Body of pancreas (tissue), 4 donors: ENCODE measurements around the gene RUFY1. TPM values are rescaled to one million over a fixed set of nuclear protein-coding genes. Genes with fewer than 3 reads are reported as not detected.
"Not testable (repeated sequence)": the region's sequence is repeated elsewhere in the genome, so short reads cannot be mapped to it uniquely, and the experiment has no call there.

ENCODE experiments used
- ATAC-seq: fragments of 150-250 bp; one replicate; pipeline ENCODE4 v1.9.1; 2016
- DNase-seq, 4 donors: peaks; one replicate each; pipeline ENCODE4 v3.0.0-alpha.2; 2019
- H3K27ac ChIP-seq, 4 donors: fragments of 200-600 bp; sonication (generic); 1 replicate in 3 of 4; 2 replicates in 1 of 4; pipeline versions ENCODE4 v1.5.1 to v1.6.1; 2016 to 2019; ENCODE audit warnings: mild to moderate bottlenecking in 1 of 4, mixed read lengths in 1 of 4, moderate library complexity in 1 of 4
- H3K27me3 ChIP-seq, 2 donors: fragments of 200-600 bp; sonication (generic); one replicate each; pipeline ENCODE4 v1.6.0; 2016; ENCODE audit warnings: mild to moderate bottlenecking in 1 of 2
- H3K36me3 ChIP-seq, 2 donors: fragments of 200-600 bp; sonication (generic); replicated peaks in 1 of 2; 2 replicates each; pipeline ENCODE4 v1.5.1; 2016; ENCODE audit warnings: low read depth in 2 of 2; ENCODE audit not compliant: insufficient read depth in 1 of 2
- H3K4me1 ChIP-seq: fragments of 200-600 bp; sonication (generic); one replicate; pipeline ENCODE4 v1.6.0; 2016
- H3K4me3 ChIP-seq, 2 donors: fragments of 200-600 bp; sonication (generic); 1 replicate in 1 of 2; 2 replicates in 1 of 2; pipeline ENCODE4 v1.5.1; 2016 to 2019
- H3K9me3 ChIP-seq, 3 donors: fragments of 200-600 bp; sonication (generic); 1 replicate in 2 of 3; 2 replicates in 1 of 3; pipeline ENCODE4 v1.5.1; 2016
- POLR2A ChIP-seq, 3 donors: fragments of 450-650 bp; IDR thresholded peaks; one replicate each; pipeline ENCODE4 v1.6.1; 2016; ENCODE audit warnings: antibody characterized with exemption in 3 of 3, mild to moderate bottlenecking in 2 of 3
- WGBS, 2 donors: methylation state at CpG; one replicate each; pipeline ENCODE4 v1.1.5; 2017; 5-methylcytosine and 5-hydroxymethylcytosine counted together
- intact Hi-C: fragments of 100-400 bp; cut with DNase I; formaldehyde crosslinking; loops from one replicate; pipeline ENCODE4 v1.15.1; 2023
- total RNA-seq, 2 donors: library from RNA; depleted of rRNA; stranded (reverse); fragments of >200 nt; gene quantifications; one replicate each; pipeline ENCODE4 v1.1.0, GENCODE V29; 2016
- TF ChIP-seq, protein P1 (sequence below), 7 experiments: fragments of 450-650 bp in 4 of 7; fragments of 200-600 bp in 3 of 7; sonication (generic) in 3 of 7; IDR thresholded peaks; one replicate each; pipeline ENCODE4 v1.5.1; 2016 to 2019; ENCODE audit warnings: antibody characterized with exemption in 7 of 7

The RUFY1 gene
- total RNA-seq, 2 donors from 2014 or later = 26.2 to 38.2 TPM

- Histone ChIP-seq H3K9me3 (no peaks in the 10 kb centered on the region), H3K36me3 (no peaks in the 10 kb centered on the region), H3K27me3 (no peaks in the 10 kb centered on the region), H3K27ac (no peak overlapping the region), H3K4me1 (peaks cover 44% of the 10 kb centered on the region), H3K4me3 (no peak overlapping the region)
- DNase-seq (no peak), ATAC-seq (no peak)
- WGBS, 2 donors = 86 to 92% methylated on average over 6 of the region's 6 CpGs
- intact Hi-C loops = no loop called here
- TF ChIP-seq, protein P1, sequence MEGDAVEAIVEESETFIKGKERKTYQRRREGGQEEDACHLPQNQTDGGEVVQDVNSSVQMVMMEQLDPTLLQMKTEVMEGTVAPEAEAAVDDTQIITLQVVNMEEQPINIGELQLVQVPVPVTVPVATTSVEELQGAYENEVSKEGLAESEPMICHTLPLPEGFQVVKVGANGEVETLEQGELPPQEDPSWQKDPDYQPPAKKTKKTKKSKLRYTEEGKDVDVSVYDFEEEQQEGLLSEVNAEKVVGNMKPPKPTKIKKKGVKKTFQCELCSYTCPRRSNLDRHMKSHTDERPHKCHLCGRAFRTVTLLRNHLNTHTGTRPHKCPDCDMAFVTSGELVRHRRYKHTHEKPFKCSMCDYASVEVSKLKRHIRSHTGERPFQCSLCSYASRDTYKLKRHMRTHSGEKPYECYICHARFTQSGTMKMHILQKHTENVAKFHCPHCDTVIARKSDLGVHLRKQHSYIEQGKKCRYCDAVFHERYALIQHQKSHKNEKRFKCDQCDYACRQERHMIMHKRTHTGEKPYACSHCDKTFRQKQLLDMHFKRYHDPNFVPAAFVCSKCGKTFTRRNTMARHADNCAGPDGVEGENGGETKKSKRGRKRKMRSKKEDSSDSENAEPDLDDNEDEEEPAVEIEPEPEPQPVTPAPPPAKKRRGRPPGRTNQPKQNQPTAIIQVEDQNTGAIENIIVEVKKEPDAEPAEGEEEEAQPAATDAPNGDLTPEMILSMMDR (IDR thresholded peaks at IDR 0.05) = no peak
- TF ChIP-seq POLR2A (IDR thresholded peaks at IDR 0.05) = no peak
These were observed 4.6 kb downstream of the RUFY1 start for GRCh38 chr5:179554981-179555380.

DNA sequence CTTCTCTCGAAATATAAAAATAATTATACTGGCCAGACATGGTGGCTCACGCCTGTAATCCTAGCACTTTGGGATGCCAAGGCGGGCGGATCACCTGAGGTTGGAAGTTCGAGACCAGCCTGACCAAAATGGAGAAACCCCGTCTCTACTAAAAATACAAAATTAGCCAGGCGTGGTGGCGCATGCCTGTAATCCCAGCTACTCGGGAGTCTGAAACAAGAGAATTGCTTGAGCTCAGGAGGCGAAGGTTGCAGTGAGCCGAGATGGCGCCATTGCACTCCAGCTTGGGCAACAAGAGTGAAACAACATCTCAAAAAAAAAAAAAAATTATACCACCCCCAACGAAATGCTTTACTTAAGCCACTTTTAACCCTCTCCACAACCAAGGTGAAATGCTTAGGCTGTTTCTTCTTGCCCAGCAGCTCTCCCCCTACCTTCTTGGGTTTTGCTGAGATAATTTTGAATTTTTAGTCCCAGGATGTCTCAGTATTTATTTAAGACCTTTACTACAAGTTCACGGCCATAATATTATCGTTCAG lies 8.0 kb downstream of the RUFY1 start:
- intact Hi-C loops, H3K4me3 ChIP-seq, H3K9me3 ChIP-seq, H3K27me3 ChIP-seq, DNase-seq, ATAC-seq: not testable (repeated sequence)
- peak overlapping the region in 2 of 4 donors; percentile 60 to 88 for H3K27ac ChIP-seq
- WGBS, 2 donors = 80 to 84% methylated on average over 15 of the region's 15 CpGs
- H3K36me3 ChIP-seq = peaks cover 0 to 11% of the 10 kb centered on the region in 2 donors
- peaks cover 27% of the 10 kb centered on the region for H3K4me1 ChIP-seq

GRCh38 chr5:179558932-179559283 lies 8.6 kb downstream of the RUFY1 start:
- Histone ChIP-seq H3K36me3 (peaks cover 0 to 14% of the 10 kb centered on the region in 2 donors), H3K9me3 (no peaks in the 10 kb centered on the region), H3K4me1 (peaks cover 22% of the 10 kb centered on the region), H3K27ac (peak overlapping the region; percentile 60 to 88 (median 82)), H3K27me3 (no peaks in the 10 kb centered on the region), H3K4me3 (peak overlapping the region in 1 of 2 donors; percentile 34)
- intact Hi-C loops = no loop called here
- TF ChIP-seq, protein P1 (IDR thresholded peaks at IDR 0.05) = no peak
- no peak for TF ChIP-seq POLR2A (IDR thresholded peaks at IDR 0.05)
- WGBS, 2 donors = 5 to 11% methylated on average over 13 to 14 of the region's 14 CpGs
- peak; percentile 28 for ATAC-seq
- peak; percentile 42 to 56 (median 53) for DNase-seq

DNA sequence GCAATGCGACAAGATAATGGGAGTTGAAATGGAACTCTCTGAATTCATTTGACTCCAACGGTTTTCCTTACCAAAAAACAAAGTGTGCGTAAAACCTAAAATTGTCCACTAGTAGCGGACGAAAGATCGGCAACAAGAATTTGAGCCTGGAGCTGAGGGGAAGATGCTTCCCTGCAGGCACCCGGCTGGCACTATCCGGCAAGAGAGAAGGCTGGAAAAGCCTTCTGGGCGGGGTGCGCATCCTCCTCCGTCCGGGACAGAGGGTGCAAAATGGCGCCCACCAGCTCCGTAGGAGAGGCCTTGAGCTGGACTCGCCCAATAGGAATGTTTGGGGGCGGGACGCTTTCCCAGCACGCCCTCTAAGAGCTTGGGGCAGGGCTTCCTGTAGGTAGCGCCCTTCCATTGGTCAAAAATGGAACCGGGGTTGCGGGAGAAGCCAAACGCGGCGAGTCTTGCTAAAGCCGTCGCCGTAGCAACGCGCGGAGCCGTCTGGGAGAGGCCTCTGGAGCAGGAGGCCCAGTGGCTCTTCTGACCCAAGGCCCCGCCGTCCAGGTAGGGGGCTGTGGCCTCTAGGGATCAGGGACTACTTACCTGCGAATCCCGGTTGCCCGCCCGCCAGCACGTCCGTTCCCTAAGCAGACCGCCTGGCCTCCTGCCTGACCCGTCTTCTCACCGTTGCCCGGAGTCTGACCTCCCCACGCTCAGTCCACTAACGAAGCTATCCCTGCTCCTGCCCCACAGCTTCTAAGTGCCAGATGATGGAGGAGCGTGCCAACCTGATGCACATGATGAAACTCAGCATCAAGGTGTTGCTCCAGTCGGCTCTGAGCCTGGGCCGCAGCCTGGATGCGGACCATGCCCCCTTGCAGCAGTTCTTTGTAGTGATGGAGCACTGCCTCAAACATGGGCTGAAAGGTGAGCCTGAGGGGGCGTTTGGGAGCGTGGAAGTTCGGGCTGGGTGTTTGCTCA lies 9.2 kb downstream of the RUFY1 start:
- intact Hi-C loops = no loop called here
- Histone ChIP-seq H3K9me3 (no peaks in the 10 kb centered on the region), H3K27ac (peak overlapping the region; percentile 60 to 88 (median 82)), H3K27me3 (no peaks in the 10 kb centered on the region), H3K36me3 (peaks cover 0 to 14% of the 10 kb centered on the region in 2 donors), H3K4me3 (peak overlapping the region; percentile 10 to 34), H3K4me1 (peaks cover 17% of the 10 kb centered on the region)
- WGBS, 2 donors = 4 to 5% methylated on average over 24 to 51 of the region's 52 CpGs
- peak; percentile 100 for ATAC-seq
- peak; percentile 98 to 99 (median 98) for DNase-seq
- TF ChIP-seq, protein P1 (IDR thresholded peaks at IDR 0.05) = no peak
- TF ChIP-seq POLR2A (IDR thresholded peaks at IDR 0.05) = peak; percentile 79 to 92 (median 90)

GRCh38 chr5:179564526-179564925 lies 14.2 kb downstream of the RUFY1 start:
- 42 to 83% methylated on average over 2 of the region's 2 CpGs for WGBS, 2 donors
- TF ChIP-seq POLR2A (IDR thresholded peaks at IDR 0.05) = no peak
- no peaks in the 10 kb centered on the region for H3K27me3 ChIP-seq
- no peak overlapping the region for H3K27ac ChIP-seq
- H3K9me3 ChIP-seq = no peaks in the 10 kb centered on the region
- DNase-seq (no peak), ATAC-seq (no peak)
- H3K4me1 ChIP-seq = peaks cover 5% of the 10 kb centered on the region
- no peak overlapping the region for H3K4me3 ChIP-seq
- intact Hi-C loops = no loop called here
- H3K36me3 ChIP-seq = peaks cover 0 to 33% of the 10 kb centered on the region in 2 donors
